ENCODE data around the gene CMC1.
"Not testable (repeated sequence)": the region's sequence is repeated elsewhere in the genome, so short reads cannot be mapped to it uniquely, and the experiment has no call there.

Gene CMC1, protein sequence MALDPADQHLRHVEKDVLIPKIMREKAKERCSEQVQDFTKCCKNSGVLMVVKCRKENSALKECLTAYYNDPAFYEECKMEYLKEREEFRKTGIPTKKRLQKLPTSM

GRCh38 chr3:28241221-28242160 is at the start of gene CMC1:
CMC1 (plus strand) TSS chr3:28241619; CDS start chr3:28241794, 175 bp downstream.
- peak; percentile 83 for DNase-seq (ENCODE audit: low read depth)

DNA sequence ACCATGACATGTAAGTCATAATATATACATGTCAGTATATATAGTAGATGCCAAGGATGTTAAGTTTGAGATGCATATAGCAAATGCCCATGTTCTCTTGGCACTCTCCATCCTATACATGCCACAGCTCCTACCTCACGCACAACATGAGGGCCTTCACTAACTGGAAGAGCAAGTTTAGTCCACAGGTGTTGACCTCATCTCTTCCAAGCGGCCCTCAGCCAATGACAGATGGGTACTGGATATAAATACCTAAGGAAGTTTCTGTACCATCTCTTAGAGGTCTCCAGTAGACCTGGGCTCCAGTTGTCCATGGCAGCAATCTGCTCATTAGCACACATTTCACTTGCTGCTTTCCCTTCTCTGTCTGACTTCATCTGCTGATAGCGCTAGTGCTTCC is 43.3 kb upstream of the CMC1 start:
- no peak for DNase-seq (ENCODE audit: low read depth)

GRCh38 chr3:28198974-28199373 is 42.4 kb upstream of the CMC1 start:
- DNase-seq (ENCODE audit: low read depth): no peak

DNA sequence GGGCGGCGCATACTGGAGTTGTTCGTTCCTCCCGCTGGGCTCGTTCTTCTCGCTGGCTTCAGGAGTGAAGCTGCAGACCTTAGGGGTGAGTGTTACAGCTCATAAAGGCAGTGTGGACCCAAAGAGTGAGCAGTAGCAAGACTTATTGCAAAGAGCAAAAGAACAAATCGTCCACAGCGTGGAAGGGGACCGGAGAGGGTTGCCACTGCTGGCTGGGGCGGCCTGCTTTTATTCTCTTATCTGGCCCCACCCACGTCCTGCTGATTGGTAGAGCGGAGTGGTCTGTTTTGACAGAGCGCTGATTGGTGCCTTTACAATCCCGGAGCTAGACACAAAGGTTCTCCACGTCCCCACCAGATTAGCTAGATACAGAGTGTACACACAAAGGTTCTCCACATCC is 41.8 kb upstream of the CMC1 start:
- not testable (repeated sequence) for DNase-seq (ENCODE audit: low read depth)

- not testable (repeated sequence) for DNase-seq (ENCODE audit: low read depth)
These were observed 41.0 kb upstream of the CMC1 start for GRCh38 chr3:28200366-28200848.

DNA sequence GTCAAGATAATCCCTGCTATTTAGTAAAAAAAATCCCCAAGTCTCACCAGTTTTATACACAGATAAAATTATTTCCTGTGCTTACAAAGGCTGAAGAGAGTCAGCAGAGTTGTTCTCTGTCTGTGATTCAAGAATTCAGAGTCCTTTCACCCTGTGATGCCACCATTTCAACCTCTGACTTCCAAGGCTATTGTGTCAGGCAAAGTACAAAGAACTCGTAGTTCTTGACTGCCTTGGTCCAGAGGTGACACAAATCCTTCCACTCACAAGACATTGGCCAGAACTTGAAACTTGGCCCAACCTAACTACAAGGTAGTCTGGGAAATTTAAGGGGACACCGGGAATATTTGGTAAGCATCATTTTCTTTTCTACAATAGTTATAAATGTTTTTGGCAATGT is 34.9 kb upstream of the CMC1 start:
- DNase-seq (ENCODE audit: low read depth): no peak

- DNase-seq (ENCODE audit: low read depth): no peak
These were observed 34.3 kb upstream of the CMC1 start for GRCh38 chr3:28207000-28207733.

DNA sequence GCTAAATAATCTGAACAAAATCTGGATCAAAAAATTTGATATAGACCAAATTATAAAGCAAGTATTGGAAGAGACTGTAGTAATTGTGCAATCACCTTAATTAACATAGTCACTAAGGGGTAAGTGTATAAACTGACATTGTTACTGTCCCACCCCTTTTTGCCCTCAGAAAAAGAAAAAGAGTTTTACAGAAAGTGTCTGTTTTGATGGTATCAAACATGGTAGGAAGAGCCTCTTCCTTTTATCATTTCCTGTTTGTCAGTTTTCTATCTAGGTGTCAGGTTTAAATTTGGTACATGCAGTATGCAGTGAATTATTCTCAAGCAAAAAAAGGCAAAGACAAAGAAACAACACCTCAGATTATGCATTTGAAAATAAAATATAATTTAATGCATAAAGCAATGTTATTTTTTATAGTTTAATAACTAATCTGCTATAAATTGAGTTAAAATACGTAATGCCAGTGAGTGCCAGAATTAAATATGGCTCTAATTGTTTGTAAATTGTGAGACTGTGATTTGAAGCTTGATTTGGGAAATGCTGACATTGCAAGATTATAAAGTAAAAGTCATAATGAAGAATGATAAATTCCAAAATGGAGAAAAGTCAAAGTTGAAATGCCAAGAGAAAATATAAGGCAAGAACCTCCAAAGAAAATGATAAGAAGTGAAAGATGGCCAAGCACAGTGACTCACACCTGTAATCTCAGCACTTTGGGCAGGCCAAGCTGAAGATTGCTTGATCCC is 30.3 kb upstream of the CMC1 start:
- DNase-seq (ENCODE audit: low read depth): no peak

DNA sequence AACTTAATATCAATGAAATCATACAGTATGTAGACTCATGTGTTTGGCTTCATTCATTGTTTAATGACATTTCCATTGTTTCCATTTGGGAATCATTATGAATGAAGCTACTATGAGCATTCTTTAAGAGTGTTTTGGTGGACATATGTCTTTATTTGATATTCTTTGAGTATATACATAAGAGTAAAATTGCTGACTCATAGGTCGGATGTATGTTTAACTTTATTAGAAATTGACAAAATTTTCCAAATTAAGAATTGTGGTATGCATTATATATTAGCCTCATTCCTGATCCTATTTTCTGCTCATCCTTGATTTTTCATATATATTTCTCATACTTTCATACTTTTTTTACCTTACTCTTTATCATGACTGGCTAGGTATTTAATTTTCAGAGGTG is 28.7 kb upstream of the CMC1 start:
- DNase-seq (ENCODE audit: low read depth): no peak

- DNase-seq (ENCODE audit: low read depth): no peak
These were observed 26.0 kb upstream of the CMC1 start for GRCh38 chr3:28215407-28215806.

GRCh38 chr3:28218071-28218916 is 23.1 kb upstream of the CMC1 start:
- no peak for DNase-seq (ENCODE audit: low read depth)

- no peak for DNase-seq (ENCODE audit: low read depth)
These were observed 22.6 kb upstream of the CMC1 start for GRCh38 chr3:28218917-28219198.

- no peak for DNase-seq (ENCODE audit: low read depth)
These were observed 17.0 kb upstream of the CMC1 start for GRCh38 chr3:28224430-28224829.

- DNase-seq (ENCODE audit: low read depth): no peak
These were observed 15.4 kb upstream of the CMC1 start for GRCh38 chr3:28226020-28226419.

GRCh38 chr3:28228623-28229022 is 12.8 kb upstream of the CMC1 start:
- no peak for DNase-seq (ENCODE audit: low read depth)

DNA sequence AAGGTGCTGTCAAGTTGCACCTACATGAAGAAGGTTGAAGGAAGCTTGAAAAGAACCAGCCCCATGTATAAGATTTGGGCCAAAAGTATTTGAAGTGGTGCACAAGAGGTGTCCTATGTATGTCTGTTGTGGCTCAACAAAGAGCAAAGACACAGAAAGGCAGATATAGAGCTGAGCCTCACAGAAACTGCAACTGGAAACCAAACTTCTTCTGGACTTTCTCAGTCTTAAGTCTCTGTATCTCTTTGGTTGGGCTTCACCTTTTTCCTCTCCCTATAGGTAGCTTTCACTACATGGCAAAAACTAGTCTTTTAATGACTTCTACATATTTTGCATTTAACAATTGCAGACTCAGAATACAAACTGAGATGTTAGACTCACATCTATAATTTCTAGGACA is 8.8 kb upstream of the CMC1 start:
- no peak for DNase-seq (ENCODE audit: low read depth)

DNA sequence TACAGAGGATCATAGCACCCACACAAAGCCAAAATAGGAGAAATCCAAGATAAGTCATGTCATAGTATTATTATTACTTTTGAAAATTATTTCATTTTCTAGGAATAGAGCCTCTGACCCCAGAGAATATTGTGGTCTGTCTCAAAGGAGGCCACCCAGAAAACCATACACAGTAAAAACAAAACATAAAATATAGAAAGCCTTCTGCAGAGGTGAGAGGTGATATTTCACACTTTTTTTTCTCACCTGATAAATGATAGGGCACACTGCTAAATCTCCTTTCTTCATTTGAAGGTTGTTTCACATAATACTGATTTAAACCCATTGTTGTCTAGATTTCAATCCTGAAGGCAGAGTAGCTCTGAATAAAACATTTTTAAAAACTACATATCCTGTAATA is 7.0 kb upstream of the CMC1 start:
- no peak for DNase-seq (ENCODE audit: low read depth)

DNA sequence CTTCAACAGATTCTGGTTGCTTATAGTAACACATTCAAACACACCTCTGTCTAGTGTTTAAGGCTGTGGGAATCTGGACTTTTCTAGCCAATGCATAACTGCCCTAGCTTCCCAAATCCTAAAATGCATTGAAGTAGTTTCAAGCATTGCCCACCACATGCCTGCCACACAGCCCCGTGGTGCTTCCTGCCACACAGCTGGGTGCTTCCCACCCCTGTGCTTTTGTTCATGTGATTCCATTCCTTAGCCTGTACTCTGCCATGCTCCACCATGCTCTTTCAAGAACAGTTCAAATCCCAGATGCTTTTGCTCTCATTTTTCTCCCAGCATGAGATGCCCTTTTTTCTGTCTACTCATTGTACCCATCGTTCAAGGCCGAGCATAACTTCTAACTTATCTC is 2.3 kb upstream of the CMC1 start:
- no peak for DNase-seq (ENCODE audit: low read depth)

GRCh38 chr3:28240441-28240840 is 978 bp upstream of the CMC1 start:
- DNase-seq (ENCODE audit: low read depth): no peak

GRCh38 chr3:28242519-28242918 is 1.1 kb downstream of the CMC1 start:
- DNase-seq (ENCODE audit: low read depth): no peak

DNA sequence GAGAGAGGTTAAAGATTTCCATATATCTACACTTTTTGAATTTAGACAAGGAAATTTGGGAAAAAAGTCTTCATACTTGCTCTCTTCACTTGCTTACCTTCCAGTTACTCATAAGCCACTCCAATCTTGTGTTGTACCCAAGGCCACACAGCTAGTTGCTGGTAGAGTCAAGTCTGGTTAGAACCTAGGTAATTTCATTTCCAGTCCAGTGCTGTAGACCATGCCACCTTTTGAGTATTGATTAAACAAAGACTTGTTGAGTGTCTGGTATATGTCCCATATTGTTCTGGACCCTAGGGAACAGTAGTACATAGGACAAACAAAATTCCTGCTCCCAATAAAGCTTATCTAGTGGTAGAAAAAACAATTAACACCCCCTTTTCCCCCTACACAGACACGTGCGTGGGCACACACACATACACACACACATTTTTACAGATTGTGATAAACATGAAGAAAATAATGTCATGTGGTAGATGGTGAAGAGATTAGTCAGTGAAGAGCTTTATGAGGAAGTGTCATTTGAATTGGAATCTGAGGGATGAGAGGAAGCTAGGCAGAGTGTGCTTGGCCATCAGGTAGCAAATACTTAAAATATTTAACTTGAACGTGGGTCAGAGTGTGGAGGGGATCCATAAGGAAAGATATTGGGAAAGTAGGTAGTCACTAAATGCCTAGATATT is 2.1 kb downstream of the CMC1 start:
- no peak for DNase-seq (ENCODE audit: low read depth)
